ENCODE results near the gene VGLL1. TPM values are rescaled to one million over a fixed set of nuclear protein-coding genes. Genes with fewer than 3 reads are reported as not detected.

The VGLL1 gene
- total RNA-seq, 2 experiments from 2014 or later: not detected

DNA sequence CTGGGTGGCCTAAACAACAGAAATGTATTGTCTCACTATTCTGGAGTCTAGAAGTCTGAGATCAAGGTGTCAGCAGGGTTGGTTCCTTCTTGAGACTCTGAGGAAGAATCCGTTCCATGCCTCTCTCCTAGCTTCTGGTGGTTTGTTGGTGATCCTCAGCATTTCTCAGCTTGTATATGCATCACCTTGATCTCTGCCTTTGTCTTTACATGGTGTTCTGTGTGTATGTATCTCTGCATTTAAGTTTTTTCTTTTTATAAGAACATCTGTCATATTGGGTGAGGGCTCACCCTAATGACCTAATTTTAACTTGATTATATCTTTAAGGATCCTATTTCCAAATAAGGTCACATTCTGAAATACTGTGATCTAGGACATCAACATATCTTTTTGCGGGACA lies 65.3 kb downstream of the VGLL1 start:
- ChIA-PET POLR2A (no interaction called here), CTCF (interaction anchor here (1.1 kb wide), 1 partner anchor 8 kb away, joined by 4 read pairs; no protein-coding TSS in a partner anchor)
- no peak for DNase-seq
- peaks cover 7% of the 10 kb centered on the region for H3K9me3 Mint-ChIP-seq (ENCODE audit: insufficient read depth)
- H3K4me1 Mint-ChIP-seq (ENCODE audit: low read depth): peaks cover 15% of the 10 kb centered on the region
- no peaks in the 10 kb centered on the region for H3K27me3 Mint-ChIP-seq (ENCODE audit: low read depth)
- no peak for ATAC-seq
- peaks cover 5% of the 10 kb centered on the region for H3K36me3 Mint-ChIP-seq (ENCODE audit: low read depth)
- no peak overlapping the region for H3K4me3 Mint-ChIP-seq
- H3K27ac Mint-ChIP-seq: no peak overlapping the region

DNA sequence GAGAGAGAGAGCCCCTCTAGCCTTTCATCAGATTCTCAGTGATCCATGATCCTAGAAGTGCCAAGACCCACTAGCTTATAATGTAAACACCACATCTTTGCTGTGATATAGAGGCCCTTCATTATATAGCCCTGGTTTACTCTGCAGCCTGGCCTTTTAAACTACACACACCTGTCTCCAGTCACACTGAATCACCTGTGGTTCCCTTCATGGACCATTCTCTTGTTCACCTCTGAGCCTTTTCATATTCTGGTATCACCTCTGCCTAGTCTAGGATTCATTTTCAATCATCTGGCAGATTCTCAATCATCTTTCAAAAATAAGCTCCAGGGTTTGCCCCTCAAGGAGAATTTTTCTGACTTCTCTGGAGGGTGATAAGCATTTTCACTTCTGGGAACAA lies 65.9 kb downstream of the VGLL1 start:
- Mint-ChIP-seq H3K27ac (no peak overlapping the region), H3K36me3 (ENCODE audit: low read depth) (peaks cover 5% of the 10 kb centered on the region), H3K4me1 (ENCODE audit: low read depth) (peaks cover 15% of the 10 kb centered on the region), H3K4me3 (no peak overlapping the region), H3K27me3 (ENCODE audit: low read depth) (no peaks in the 10 kb centered on the region), H3K9me3 (ENCODE audit: insufficient read depth) (peaks cover 7% of the 10 kb centered on the region)
- POLR2A ChIA-PET: interaction anchor here (0.6 kb wide), 1 partner anchor 32 kb away, joined by 3 read pairs; no protein-coding TSS in a partner anchor
- no peak for DNase-seq
- CTCF ChIA-PET: interaction anchor here (1.1 kb wide), 1 partner anchor 9 kb away, joined by 4 read pairs; no protein-coding TSS in a partner anchor
- ATAC-seq: no peak

DNA sequence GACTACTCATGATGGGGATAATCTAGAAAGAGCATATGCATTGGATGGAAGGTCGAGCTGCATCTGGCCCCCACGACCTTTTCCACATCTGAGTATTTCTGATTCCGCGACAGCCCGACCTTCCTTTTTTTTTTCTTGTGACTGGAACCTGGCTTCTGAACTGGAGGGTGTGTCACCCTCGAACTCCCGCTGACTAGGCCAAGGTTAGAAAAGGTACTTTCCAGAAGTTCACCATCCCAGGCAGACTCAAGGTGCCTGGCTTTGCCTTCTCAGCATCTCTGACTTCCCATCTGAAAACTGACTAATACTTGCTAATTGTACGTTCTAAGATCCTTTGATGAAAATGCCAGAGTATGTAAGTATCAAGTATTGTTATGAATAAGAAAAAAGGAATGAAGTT lies 66.6 kb downstream of the VGLL1 start:
- H3K4me1 Mint-ChIP-seq (ENCODE audit: low read depth): peaks cover 16% of the 10 kb centered on the region
- peaks cover 7% of the 10 kb centered on the region for H3K9me3 Mint-ChIP-seq (ENCODE audit: insufficient read depth)
- ATAC-seq (no peak), DNase-seq (no peak)
- ChIA-PET CTCF (no interaction called here), POLR2A (interaction anchor here (0.6 kb wide), 2 partner anchors 31 to 156 kb away, joined by 3 read pairs; no protein-coding TSS in a partner anchor)
- no peak overlapping the region for H3K27ac Mint-ChIP-seq
- H3K27me3 Mint-ChIP-seq (ENCODE audit: low read depth): no peaks in the 10 kb centered on the region
- H3K4me3 Mint-ChIP-seq: no peak overlapping the region
- H3K36me3 Mint-ChIP-seq (ENCODE audit: low read depth): peaks cover 5% of the 10 kb centered on the region

DNA sequence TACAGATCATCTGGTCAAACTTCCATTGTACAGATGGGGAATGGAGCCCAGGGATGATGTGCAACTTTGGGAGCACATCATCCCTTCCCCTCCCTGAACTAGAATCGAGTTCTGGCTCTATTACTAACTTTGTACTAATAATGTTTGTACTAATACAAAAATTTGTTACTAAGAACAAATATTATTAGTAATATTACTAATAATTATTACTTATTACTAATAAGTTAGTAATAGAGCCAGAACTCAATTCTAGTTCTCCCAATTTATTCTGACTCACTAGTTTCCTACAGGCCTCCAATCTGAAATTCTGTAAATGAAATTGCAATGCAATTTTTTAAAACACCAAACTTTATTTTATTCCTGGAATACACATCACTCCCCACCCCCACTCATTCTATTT lies 68.0 kb downstream of the VGLL1 start:
- POLR2A ChIA-PET: no interaction called here
- ATAC-seq (no peak), DNase-seq (no peak)
- Mint-ChIP-seq H3K27ac (no peak overlapping the region), H3K27me3 (ENCODE audit: low read depth) (no peaks in the 10 kb centered on the region), H3K4me1 (ENCODE audit: low read depth) (peaks cover 16% of the 10 kb centered on the region), H3K4me3 (no peak overlapping the region), H3K36me3 (ENCODE audit: low read depth) (peaks cover 2% of the 10 kb centered on the region), H3K9me3 (ENCODE audit: insufficient read depth) (no peaks in the 10 kb centered on the region)
- CTCF ChIA-PET: interaction anchor here (1.4 kb wide), 1 partner anchor 95 kb away, joined by 4 read pairs; no protein-coding TSS in a partner anchor

Small RNA genes within 50 kb of the gene (microRNA-seq; reads per million reads assigned to microRNA genes)
- gene MIR934: not detected

Other genes with a start within 250 kb of the VGLL1 start
- not detected for gene ADGRG4, start 231.3 kb upstream of the VGLL1 start, total RNA-seq
- not detected for gene BRS3, start 44.3 kb upstream of the VGLL1 start, total RNA-seq
- 10 to 100 TPM; 93.6 to 96.2 TPM for gene HTATSF1, start 34.6 kb upstream of the VGLL1 start, total RNA-seq
- gene CD40LG, start 115.9 kb downstream of the VGLL1 start, total RNA-seq: 1 to 10 TPM; 4.7 to 5.1 TPM
- 10 to 100 TPM; 97.8 to 99.0 TPM for gene ARHGEF6, start 248.7 kb downstream of the VGLL1 start, total RNA-seq

Data from activated CD8-positive, alpha-beta T cell treated with anti-CD3 and anti-CD28 coated beads, Interleukin-2, amount 10 ng/mL, durations not matched to agents 7 days and 5 days (primary cell).